Right hindlimb (tissue), 1 donor: Measurements from ENCODE around the gene RANBP3.
"Not testable (repeated sequence)": the region's sequence is repeated elsewhere in the genome, so short reads cannot be mapped to it uniquely, and the experiment has no call there.

ENCODE experiments used
- DNase-seq: peaks from one replicate; pipeline ENCODE4 v3.0.0-alpha.2; 2018

RANBP3 gene, protein sequence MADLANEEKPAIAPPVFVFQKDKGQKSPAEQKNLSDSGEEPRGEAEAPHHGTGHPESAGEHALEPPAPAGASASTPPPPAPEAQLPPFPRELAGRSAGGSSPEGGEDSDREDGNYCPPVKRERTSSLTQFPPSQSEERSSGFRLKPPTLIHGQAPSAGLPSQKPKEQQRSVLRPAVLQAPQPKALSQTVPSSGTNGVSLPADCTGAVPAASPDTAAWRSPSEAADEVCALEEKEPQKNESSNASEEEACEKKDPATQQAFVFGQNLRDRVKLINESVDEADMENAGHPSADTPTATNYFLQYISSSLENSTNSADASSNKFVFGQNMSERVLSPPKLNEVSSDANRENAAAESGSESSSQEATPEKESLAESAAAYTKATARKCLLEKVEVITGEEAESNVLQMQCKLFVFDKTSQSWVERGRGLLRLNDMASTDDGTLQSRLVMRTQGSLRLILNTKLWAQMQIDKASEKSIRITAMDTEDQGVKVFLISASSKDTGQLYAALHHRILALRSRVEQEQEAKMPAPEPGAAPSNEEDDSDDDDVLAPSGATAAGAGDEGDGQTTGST

DNA sequence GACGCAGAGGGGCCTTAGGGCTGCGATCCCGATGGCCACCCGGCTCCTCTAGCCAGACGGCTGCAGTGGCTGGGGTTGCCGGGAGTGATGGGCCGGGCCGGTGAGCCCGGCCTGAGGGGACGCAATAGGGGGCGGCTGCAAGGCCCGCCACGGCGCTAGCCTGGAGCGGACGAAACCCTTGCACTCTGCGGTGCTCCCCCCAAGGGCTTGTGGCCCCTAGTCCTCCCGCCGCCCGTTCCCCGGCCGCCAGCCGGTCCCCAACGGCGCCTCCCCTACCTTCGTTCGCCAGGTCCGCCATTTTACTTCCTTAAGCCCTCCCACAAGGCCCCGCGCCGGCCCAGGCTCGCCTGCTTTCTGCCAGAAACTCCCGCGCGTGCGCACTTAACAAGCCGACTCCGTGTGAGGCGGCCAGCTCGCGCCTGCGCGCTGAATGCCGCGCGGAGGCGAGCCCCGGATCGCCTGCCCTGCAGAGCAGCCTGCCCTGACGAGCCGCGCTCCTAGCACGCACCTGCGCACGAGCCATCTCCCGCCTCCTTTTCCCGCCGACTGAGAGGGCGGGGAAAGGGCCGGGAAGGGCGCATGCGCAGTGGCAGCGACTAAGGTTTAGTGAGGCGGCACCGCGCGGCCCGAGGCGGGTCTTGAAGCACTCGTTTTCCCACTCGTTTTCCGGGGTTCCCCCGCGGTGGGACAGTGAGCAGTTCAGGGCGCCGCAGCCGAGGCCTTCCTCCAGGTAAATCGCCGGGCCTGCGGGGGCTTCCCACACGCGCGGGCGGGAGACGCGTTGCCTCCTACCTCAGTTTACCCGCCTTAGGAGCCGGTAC is at the start of gene RANBP3:
RANBP3 (minus strand) TSS at position 356 of the 821 bp plus-strand sequence; CDS start at position 298, 58 bp downstream.
- peak; percentile 99 for DNase-seq

DNA sequence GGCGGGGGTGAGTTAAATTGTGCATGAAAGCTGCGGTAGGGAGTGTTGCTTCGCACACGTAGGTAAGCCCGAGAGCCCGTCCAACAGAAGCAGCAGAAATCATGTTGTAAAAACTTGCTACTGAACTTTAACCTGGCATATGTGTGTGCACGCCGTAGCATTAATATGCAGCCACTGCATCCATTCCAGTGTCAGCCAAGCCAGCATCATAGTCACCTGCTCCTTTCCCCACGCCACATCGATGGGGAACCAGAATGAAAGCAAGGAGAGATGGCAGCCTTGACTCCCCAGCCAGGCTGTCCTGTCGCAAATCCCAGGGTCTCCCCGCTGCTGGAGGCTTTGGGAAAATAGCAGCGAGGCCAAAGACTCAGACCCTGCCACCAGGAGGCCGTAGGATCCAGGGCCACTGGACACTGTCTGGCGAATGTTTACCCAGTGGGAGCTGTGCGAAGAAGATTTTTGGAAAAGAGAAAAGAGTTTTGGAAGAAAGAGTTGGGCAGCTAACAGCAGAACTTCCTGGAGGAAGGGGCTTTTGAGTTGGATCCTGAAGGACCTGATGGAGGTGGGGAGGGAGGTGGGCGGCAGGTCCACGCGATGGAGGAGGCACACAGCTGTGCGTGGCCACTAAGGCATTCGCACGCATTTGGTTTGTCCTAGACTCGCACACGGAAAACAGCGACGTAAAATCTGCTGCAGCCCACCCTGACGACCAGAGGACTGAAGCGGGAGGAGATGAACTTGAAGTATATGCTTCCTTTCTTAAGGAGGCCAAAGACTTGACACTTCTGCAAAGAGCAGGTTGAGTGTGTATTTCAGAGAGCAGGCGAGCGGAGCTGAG is 48.7 kb upstream of the RANBP3 start:
- DNase-seq = no peak

DNA sequence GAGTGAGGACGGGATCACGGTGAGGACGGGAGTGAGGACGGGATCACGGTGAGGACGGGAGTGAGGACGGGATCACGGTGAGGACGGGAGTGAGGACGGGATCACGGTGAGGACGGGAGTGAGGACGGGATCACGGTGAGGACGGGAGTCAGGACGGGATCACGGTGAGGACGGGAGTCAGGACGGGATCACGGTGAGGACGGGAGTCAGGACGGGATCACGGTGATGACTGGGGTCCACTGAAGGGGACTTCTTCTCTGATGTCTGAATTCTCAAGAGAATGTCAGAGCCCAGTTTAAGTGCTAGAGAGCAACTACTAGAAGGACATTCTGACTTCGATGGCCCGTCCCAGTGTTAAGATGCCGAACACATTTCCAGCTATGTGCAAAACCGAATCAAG is 46.8 kb upstream of the RANBP3 start:
- not testable (repeated sequence) for DNase-seq

DNA sequence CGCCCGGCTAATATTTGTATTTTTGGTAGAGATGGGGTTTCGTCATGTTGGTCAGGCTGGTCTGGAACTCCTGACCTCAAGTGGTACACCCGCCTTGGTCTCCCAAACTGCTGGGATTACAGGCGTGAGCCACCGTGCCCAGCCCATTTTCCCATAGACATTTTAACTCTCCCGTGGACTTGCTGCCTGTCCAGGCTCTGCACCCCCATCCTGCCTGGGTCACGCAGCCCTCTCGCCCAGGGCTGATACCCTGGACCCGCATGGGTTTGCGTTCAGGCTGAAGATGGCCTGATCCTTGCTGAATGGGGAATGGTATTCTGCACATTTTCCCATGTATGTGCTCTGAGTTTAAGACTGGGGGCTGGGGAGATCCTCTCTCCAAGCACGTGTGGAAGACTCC is 46.0 kb upstream of the RANBP3 start:
- no peak for DNase-seq

DNA sequence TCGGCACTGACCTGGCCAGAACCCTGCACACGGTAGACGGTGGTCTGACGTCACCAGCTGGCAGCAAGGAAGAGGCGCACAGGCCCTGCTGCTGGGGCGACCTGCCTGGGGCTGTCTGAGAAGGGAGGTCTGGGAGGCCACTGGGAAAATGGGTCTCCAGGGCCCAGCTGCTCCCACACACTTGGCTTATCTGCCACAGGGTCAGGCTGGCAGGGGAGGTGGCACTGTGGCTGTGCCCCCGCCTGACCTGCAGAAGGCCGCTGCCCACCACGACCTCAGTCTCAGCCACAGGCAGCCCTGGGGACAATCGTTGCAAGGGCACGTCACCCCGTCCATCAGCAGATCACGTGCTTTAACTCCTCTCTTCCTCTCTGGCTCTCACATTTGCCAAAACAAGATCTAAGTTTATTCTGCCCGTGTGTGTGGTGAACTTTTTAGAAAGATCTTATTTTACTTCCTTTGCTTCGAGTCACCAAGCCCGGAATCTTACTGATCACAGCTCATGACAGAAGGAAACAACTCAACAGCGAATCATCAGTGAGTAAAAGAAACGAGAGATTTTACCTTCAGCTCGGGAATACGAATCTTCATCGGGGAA is 45.2 kb upstream of the RANBP3 start:
- DNase-seq = no peak

DNA sequence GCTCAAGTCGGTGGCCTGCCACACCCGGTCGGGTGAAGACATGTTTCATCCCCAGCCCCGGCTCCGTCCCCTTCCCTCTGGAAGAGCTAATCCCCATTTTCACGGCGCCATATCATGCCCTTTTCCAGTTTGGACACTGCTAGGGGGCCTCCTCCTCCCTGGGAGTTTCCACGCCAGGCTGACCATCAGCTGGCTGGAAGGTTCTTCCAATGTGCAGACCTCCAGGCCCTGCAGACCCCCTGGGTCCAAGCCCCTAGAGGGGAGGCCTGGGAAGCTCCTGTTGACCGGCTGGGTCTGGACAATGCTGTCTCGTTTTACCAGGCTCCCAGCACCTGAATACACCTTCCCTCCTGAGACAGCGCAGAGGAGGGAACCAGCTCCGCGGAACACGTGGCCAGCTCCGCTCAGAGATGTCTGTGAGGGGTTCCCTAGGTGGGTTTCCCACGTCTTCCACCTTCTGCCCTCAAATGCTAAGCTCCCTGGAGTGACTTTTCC is 44.7 kb upstream of the RANBP3 start:
- no peak for DNase-seq

DNA sequence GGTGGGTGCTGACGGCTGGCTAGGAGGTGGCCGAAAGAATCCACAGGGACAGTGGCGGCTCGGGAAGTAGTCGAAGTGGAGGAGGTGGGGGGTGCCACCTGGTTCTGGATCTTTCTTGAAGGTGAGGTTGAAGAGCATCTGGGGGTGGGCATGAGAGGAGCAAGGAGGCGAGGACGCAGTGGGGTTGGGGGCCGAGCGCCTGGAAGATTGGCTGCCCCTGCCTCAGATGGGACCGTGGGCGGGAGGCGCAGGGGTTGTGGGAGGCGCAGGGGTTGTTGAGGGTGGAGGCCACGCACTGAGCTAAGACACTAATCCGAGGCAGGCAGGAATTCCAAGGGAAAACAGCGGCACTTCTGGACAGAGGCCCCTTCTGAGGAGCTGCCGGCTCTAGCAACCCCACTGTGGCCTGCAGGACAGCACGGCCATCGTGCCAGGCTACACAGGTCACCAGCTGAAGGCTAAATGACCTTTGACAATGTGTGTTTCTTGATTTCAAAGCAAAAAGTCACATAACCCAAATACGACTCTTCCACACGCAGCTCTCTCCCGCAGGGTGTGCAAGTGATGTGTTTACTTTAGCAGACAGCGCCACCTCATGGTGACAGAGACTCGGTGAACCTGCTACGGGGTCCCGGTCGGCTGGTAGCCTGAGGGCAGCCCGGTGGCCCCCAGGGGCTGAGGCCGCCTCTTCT is 44.1 kb upstream of the RANBP3 start:
- peak; percentile 81 for DNase-seq

DNA sequence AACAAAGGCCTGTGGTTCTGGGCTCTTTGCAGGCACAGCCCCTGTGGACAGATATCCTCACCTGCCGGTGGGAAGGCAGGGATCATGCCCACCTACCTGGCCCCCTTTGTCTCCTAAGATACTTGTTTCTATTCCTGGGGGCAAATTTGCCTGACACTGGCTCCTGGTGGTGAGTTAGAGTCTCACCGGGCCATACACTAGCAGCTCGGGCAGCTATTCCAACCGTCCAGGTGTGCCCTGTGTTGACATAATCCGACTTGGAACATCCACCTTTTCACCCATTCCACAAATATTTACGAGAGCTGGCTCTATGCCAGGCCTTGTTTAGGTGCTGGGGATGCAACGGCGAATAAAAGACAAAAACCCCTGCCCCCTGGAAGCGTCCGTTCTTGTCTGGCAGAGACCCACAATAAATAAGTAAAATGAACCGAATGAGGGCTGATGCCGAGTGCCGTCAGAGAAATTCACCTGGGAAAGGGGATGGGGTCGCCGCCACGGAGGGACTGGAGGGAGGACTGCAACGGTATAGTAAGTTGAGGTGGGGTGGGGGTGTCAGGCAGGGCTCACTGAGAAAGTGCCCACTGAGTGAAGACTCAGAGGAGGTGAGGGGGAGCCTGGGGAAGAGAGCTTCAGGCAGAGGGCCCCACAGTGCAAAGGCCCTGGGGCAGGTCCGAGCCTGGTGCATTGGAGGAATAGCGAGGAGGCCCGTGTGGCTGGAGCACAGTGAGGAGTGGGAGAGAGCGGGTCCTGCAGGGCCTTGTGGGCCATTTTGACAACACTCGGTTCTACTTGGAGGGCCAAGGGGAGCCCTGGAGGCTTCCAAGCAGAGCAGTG is 43.2 kb upstream of the RANBP3 start:
- no peak for DNase-seq

DNA sequence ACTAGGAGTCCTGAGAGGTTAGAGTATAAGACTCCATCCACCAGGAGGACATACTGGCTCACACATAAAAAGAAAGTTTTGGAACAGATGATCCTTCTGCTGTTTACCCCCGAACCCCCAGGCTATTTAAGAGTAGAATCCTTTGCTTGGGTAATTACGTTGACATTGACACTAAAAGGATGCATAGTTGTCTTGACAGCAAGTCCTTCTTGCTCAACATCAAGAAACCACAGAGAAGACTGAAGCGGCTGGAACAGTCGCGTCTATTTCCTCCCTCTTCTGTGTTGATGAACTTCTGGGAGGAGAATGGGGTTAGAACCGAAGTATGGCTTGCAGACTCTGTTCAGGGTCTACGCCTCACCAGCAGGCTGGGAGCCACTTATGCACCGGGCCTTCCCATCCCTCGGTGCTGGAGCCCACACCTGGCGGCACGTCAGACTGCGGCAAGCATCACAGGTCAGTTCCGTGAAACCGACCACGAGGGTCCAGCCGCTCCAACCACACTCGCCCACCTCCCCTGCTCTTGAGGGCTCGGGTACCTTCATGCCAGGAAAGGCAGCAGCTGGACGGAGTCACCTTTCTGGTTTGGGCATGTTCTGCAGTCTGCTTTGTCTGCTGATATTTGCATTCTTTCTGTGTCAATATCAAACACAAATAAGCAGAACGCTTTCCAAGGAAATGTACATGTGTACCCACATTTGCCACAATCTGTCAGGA is 42.4 kb upstream of the RANBP3 start:
- DNase-seq = no peak

DNA sequence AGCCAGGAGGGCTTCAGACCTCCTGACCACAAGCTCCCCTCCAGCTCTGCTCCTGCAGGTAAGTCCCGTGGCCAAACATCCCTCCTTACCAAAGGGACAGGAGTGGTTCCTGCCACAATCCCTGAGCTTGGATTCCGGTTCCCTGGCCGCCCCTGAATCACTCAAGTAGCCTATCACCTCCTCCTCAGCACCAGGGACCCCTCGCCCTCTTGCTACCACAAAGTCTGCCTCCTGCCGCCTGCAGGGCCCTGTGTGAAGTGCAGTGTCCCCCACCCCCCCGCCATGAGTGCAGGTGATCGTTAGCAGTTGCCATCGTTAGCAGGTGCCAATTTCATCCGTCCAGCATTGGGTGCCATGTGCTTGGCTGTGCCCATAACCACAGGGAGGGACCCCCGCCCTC is 40.8 kb upstream of the RANBP3 start:
- no peak for DNase-seq

DNA sequence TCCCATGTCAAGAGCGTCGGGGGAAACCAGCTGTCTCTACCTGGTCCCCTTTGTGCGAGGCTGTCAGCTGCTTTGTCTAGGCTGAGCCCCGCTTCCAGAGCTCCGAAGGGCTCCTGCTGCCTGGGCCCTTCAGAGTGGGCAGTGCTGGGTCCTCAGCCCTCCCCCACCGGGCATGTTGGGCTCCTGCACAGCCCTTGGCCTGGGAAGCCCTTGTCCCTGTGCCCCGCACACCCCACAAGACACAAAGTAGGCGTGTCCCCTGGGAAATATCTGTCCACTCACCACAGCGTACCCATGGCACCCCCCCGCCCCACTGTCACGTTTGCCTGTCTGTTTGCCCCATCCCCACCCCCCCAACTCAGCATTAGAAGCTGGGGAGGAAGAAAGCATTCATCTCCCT is 39.6 kb upstream of the RANBP3 start:
- DNase-seq = no peak

DNA sequence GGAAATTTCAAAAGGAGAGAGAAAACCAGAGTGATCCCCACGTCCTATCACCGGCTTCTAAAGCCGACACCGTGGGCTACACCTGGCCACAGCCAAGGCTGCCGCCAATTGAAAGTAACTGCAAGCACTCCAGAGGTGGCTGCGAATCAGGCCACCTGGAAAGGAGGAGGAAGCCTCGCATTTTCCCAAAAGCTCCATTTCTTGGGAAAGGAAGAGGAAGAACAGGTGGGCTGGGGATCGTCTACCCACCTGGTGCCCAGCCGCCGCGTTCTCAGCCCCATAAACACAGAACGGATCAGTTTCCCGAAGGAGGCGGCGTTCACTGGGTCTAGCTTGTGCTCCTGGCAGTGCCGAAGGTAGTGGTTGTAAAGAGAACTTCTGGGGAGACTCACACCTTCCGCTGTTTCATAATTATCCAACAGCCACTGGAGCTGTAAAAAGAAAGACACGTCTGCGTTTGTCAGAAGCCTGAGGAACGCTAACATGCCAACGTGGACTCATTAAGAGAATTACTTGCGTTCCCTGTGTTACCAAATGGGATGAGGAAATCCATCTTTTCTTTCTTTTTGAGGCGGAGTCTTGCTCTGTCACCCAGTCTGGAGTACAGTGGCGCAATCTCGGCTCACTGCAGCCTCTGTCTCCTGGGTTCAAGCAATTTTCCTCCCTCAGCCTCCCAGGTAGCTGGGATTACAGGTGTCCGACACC is 38.1 kb upstream of the RANBP3 start:
- no peak for DNase-seq

DNA sequence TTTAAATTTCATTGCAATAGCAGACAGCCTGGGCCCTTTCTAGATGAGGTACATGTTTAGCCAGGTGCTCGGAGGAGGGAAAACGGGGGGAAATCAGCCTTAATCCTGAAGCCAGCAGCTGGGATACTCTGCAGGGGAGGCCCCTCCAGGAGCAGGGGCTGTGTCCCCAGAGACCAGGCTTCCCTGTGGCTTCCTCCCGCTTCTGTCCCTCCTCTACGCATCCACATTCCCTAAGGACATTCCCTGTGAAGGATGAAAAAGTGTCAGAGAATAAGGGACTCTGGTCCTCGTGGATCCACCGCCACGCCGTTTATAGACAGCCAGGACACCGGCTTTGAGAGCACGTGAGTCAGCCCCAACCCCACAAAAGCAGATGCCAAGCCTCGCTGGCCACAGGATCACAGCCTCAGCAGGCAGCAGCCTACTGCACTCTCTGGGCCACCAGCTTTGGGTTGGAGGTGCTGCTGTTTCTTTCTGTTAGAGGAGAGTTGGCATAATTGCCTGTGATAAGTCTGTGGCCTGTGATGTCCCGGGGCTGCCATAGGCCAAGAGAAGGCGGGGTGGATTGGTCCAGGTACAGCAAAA is 36.7 kb upstream of the RANBP3 start:
- DNase-seq = no peak

DNA sequence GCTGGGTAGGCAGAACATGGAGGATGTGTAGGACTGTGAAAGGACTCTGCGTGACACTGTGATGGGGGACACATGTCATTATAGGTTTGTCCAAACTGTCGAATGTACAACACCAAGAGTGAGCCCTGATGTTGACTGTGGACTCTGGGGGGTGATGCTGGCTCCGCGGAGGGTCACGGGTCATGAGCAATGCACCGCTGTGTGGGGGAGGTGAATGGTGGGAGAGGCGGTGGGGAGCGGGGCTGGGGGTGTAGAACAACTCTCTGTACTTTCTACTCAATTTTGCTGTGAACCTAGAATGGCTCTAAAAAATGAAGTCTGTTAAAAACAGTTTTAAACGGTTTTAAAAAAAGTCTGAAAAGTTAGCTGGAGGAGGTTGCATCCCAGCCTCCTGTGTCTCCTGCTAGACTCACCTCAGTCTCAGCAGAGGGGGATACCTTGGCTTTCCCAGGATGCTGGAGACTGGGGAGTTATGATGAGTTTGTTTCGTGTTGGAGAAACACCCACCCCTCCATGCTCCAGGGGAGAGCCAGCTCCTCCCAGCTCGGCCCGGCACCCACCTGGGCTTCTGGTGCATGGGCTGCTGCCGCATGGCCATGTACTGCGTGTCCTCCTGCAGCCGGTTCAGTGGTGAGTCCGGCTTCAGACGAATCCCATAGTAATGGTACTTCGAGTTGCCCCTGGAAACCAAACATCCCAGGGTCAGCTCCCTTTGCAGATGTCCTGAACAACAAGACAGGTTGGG is 34.7 kb upstream of the RANBP3 start:
- no peak for DNase-seq

DNA sequence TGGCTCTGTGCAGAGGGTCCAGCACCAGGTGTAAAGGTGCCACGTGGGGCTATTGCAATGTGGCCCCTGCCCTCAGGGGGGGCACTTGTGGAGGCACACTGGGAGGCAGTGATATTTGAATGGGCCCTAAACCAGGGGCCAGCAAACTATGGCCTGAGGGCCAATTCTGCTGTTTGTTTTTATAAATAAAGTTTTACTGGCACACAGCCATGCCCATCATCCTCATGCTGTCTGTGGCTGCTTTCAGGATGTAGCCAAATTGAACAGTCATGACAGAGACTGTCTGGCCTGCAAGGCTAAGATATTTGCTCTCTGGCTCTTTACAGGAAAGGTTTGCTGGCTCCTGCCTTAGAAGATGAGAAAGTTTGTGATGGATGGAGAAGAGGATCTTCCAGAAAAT is 33.9 kb upstream of the RANBP3 start:
- DNase-seq = no peak

DNA sequence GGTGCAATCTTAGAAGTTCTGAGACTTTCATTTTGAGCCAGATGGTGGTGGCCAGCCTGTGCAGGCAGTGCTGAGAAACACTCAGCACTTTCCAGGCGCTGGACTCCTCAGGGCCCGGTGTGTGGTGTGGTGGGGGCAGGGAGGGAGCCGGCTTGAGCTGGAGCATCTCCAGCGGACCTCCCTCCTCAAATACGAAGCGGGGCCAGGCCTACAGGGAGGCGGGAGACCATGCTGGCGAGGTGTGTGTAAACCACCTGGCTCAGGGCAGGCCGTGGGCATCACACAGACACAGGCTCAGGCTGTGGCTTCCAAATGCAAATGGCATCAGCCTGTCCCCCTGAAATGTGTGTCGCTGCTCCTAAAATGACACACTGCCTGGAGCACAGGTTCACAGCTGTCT is 33.3 kb upstream of the RANBP3 start:
- no peak for DNase-seq

DNA sequence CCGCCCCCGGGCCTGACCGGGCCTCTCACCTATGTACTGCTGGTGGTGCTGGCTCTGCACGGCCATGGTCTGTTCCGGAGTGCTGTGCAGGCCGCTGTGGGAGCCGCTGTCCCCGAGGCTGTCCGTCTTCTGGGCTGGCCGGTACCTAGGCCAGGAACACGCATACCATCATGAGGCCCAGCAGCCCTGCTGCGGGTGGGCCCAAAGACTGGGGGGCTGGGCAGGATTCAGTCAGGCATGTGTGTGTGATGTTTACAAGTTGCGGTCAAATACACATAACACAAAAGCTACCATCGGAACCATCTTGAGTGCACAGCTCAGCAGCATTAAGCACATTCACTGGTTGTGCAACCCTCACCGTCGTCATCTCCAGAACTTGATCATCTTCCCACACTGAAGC is 32.2 kb upstream of the RANBP3 start:
- no peak for DNase-seq

DNA sequence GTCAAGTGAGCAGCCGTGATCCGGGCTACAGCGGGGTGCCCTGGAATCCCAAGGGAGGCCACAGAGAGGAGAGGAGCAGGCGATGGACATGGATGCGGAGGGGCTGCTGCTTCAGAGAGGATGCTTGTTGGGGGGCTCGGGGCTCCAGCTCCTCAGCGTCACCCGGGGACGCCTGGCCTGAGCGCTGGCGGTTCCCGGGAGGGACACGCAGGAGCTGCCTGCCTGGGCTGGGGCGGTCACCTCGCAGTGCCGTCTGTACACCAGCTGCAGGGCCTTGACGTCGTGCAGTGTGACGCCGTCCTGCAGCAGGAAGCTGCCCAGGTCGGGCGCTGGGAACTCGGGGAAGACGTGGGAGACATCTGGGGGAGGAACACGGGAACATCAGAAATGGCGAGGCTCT is 29.9 kb upstream of the RANBP3 start:
- no peak for DNase-seq
